GM19193 (cell line): ENCODE results near the gene PRCC.
A peak's percentile ranks its signal among the peaks of the same experiment; 100 is the strongest.

Experiments used
- POLR2A ChIP-seq: IDR thresholded peaks from 4 replicates; pipeline ENCODE4 v1.6.1; 2011; ENCODE audit not compliant: insufficient read depth, insufficient read length; ENCODE audit errors: extremely low read depth

PRCC gene

GRCh38 chr1:156809711-156810366, 42.5 kb downstream of the PRCC start:
- no peak for TF ChIP-seq POLR2A

DNA sequence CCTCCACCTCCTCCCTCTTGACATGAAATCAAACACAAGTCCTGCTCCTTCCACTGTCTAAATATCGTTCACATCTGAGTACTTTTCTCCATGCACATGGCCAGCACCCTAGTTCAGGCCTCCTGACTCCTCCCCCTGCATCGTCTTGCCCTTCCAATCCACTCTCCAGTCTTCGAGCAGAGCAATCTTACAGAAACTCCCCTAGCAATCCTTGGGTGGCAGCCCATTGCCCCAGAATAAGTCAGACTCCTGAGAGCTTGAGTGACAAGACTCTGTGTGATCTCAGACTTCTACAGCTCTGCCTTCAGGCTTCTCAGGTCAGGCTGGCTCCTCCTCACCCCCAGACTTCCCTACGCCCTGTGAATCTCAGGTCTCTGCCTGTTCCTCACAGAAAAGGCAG, 43.8 kb downstream of the PRCC start:
- no peak for TF ChIP-seq POLR2A

DNA sequence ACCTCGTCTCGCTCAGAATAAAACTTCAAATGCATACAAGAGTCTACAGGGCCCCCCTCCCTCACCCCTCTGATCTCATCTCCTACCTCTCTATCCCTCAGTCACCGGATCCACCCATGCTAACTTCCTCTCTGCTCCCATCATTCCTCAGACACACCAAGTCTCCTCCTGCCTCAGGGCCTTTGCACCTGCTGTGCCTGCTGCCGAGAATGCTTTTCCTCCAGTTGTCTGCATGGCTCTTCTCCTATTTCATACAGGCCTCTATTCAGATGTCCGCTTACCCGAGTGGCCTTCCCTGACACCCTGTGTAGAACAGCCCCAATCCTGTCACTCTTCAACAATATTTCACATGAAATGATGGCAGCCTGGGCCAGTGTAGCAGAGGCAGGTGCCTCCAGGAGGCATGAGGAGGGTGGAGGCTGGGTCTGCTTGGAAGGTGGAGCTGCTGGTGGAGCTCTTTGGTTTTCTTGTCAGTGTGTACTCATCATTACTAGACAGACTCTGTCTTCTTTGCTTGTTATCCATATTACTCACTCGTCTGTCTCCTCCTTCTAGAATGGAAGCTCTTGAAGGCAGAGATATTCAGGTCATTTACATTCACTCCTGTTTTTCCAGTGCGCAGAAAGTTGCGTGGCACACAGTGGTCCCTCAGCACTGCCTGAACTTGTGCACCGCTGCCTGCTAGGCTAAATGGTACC, 45.1 kb downstream of the PRCC start:
- TF ChIP-seq POLR2A = no peak

DNA sequence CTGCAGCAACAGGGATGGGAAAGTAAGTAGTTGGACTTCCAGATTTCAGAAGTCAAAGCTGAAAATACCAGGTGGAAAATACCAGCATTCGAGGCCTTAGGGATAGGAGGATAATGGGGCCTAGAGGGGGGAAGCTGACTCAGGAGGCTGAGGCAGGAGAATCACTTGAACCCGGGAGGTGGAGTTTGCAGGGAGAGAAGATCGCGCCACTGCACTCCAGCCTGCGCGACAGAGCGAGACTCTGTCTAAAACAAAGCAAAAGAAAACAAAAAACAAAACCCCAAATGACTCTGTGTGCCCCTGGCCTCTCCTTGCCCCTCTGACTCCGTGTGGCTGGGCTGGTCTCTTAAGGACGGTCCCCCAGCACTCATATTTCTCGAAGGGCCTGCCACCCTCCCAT, 46.0 kb downstream of the PRCC start:
- no peak for TF ChIP-seq POLR2A

DNA sequence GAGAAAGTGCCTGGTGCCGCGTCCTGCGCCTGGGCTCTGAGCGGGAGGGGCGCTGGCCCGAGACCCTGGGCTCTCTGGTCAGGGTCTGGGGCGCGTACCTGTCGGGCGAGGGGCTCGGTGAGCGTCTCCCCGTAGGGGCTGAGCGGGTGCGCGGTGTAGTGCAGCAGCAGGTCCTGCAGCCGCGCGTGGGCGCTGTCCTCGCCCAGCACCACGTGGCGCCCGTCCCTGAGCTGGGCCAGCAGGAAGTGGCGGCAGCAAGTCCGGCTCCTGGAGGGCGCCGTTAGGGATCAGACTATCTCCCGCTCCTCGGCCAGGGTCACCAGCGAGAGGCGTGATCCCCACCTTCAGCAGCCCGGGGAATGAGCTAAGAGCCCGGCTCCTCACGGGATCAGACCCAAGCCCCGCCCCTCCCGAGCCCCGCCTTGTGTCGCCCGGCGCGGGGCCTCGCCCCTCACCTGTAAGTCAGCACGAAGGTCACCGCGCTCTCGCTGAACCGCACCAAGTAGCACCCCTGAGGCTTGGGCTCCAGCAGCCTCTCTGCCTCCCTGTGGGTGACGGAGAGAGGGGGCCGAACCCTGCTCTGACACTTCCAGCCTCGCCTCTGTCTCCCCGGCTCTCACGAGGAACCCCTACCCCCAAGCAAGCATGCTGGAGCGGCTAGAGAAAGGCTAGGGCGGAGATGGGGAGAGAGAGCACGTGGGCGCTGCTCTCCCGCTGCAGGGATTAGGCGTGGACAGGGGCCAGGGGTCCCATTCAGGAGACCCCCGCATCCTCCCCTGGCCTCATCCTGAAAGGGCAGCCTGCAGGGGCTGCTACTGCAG, 46.6 kb downstream of the PRCC start:
- TF ChIP-seq POLR2A = peak; percentile 33

DNA sequence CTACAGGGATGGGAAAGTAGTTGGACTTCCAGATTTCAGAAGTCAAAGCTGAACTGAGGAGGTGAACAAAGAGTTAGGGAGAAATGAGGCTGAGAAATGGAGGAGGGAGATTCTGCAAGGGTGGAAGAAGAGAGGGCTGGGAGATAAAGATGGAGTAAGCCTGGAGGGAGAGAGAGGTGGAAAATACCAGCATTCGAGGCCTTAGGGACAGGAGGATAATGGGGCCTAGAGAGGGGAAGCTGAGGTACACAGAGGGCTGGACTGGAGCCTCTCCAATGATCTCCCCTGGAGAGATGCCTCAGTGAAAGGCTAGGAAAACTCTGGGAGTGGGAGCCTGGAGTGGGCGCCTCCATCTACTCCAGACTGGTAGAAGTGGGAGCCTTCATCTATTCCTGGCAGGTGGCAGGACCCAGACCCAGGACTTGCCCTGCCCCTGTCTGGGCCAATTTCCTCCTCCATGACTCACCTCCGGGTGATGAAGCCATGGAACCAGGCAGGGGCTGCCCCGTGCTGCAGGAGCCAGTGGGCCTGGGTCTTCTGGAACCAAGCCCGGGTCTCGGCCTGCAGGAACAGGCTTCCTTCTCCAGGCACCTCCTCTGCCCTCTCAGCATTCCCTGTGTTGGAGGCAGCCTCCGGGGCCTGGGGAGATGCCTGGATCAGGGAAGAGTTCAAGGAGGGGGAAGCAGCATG, 47.4 kb downstream of the PRCC start:
- TF ChIP-seq POLR2A = no peak

- TF ChIP-seq POLR2A = no peak
Observed at GRCh38 chr1:156815307-156815826, 48.0 kb downstream of the PRCC start.

GRCh38 chr1:156815961-156816422, 48.7 kb downstream of the PRCC start:
- no peak for TF ChIP-seq POLR2A

DNA sequence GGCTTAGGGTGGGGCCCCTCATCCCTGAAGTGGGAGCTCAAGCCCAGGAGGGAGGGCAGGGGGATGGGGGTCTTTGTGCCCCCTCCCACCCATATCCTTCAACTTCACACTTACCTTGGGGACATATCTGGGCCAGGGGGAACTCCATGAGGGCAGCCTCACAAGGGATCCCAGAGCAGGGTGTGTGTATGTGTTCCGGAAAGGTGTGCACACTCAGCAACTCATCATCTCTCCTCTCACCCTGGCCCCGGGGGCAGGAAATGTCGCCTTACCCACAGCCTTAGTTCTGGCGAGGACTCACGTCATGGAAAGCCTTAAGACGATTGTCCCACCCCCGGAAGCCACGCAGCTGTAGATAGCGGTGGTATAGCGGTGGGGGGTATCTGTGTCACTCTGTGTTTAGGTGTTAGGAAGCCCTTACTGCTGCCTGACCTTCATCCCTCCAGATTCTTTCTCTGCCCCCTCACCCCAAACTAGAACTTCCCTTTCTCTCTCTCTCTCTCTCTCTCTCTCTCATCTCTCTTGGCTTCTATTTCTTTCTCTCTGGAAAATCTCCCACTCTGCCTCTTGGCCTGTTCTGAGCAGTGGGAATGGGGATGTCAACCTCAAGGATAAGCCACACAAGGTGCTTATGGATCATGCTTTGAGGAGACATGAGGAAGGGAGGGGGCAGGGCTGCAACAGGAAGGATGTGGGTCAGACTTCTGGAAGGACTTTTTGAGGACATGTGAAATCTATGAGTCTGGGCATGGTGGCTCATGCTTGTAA, 49.4 kb downstream of the PRCC start, which contains the start of gene SH2D2A:
Gene SH2D2A (minus strand): TSS at position 288 of the 768 bp plus-strand sequence. CDS start 140 bp downstream, at position 148.
- peak; percentile 52 for TF ChIP-seq POLR2A

GRCh38 chr1:156821801-156822200, 54.5 kb downstream of the PRCC start:
- no peak for TF ChIP-seq POLR2A

DNA sequence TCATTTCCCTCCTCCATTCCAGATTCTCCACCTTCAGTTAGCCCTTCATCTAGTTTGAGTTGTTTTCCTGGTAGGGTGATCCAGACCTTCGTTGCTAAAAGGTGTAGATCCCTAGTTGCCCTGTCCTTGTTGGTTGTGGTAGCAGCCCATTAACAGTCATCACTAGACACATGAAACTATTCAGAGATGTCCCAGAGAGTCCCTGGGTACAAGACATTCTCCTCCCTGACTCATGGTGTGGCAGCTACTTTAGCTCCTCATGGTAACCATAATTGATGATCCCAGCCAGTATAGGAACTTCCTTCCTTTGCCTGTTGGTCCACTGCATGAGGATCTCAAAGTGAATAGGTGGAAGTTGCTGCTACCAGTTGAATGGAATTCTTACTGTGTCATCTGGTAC, 55.3 kb downstream of the PRCC start:
- TF ChIP-seq POLR2A = no peak

GRCh38 chr1:156823210-156823790, 56.0 kb downstream of the PRCC start:
- TF ChIP-seq POLR2A = no peak

DNA sequence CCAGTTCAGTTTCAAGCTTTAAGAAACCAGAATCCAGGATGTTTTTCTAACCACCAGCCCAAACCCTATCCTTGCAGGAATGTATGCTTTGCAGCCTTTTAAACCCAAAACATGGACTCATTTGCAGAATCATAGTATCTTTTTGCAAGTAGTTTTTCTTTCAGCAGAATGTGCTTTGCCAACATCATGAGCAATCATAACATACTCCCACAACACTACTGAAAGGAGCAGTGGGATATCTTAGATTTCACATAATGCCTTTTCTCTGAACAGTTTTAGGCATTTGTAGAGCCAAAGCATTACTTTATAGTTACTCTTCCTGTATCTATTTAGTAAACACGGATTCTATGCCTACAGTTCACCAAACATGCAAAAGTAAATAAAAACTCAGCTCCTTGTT, 59.3 kb downstream of the PRCC start:
- TF ChIP-seq POLR2A = no peak
